ENCODE data around the gene MPHOSPH9. TPM values are rescaled to one million over a fixed set of nuclear protein-coding genes. Genes with fewer than 3 reads are reported as not detected.

The MPHOSPH9 gene
- total RNA-seq, 3 donors from 2014 or later = 35.9 to 42.3 (median 37.5) TPM

GRCh38 chr12:123160801-123161487 lies 72.0 kb downstream of the MPHOSPH9 start:
- Mint-ChIP-seq H3K4me3 (no peak overlapping the region), H3K27me3 (ENCODE audit: low read depth) (no peaks in the 10 kb centered on the region), H3K4me1 (ENCODE audit: low read depth) (no peaks in the 10 kb centered on the region), H3K36me3 (ENCODE audit: insufficient read depth) (peaks cover 19% of the 10 kb centered on the region), H3K9me3 (no peaks in the 10 kb centered on the region)
- ATAC-seq (no peak), DNase-seq (no peak)

DNA sequence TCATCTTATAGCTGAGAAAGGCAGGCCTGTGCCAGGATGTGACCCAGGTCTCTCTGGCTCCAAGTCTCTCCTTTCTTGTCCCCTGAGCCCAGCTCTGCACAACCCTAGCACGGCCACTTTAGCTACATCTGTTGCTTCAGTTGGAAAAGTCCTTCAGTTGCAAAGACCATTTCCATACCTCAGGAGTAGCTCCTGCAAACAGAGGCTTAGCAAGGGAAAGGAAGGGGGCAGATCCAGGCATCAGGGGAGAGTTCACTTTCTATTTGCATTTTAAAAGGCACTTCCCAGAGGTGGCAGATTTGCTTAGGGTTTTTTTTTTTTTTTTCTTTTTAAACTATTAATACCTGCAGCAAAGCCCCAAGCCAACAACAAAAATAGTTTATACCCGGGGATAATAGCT lies 79.0 kb downstream of the MPHOSPH9 start:
- Mint-ChIP-seq H3K4me3 (no peak overlapping the region), H3K36me3 (ENCODE audit: insufficient read depth) (peaks cover 3% of the 10 kb centered on the region), H3K9me3 (no peaks in the 10 kb centered on the region), H3K27me3 (ENCODE audit: low read depth) (no peaks in the 10 kb centered on the region), H3K4me1 (ENCODE audit: low read depth) (peaks cover 24% of the 10 kb centered on the region)
- DNase-seq (no peak), ATAC-seq (no peak)

GRCh38 chr12:123152833-123153232 lies 80.1 kb downstream of the MPHOSPH9 start:
- no peak for DNase-seq
- no peaks in the 10 kb centered on the region for H3K9me3 Mint-ChIP-seq
- peak overlapping the region; percentile 80 for H3K4me3 Mint-ChIP-seq
- peaks cover 30% of the 10 kb centered on the region for H3K4me1 Mint-ChIP-seq (ENCODE audit: low read depth)
- no peak for ATAC-seq
- H3K36me3 Mint-ChIP-seq (ENCODE audit: insufficient read depth) = peaks cover 3% of the 10 kb centered on the region
- H3K27me3 Mint-ChIP-seq (ENCODE audit: low read depth) = no peaks in the 10 kb centered on the region

DNA sequence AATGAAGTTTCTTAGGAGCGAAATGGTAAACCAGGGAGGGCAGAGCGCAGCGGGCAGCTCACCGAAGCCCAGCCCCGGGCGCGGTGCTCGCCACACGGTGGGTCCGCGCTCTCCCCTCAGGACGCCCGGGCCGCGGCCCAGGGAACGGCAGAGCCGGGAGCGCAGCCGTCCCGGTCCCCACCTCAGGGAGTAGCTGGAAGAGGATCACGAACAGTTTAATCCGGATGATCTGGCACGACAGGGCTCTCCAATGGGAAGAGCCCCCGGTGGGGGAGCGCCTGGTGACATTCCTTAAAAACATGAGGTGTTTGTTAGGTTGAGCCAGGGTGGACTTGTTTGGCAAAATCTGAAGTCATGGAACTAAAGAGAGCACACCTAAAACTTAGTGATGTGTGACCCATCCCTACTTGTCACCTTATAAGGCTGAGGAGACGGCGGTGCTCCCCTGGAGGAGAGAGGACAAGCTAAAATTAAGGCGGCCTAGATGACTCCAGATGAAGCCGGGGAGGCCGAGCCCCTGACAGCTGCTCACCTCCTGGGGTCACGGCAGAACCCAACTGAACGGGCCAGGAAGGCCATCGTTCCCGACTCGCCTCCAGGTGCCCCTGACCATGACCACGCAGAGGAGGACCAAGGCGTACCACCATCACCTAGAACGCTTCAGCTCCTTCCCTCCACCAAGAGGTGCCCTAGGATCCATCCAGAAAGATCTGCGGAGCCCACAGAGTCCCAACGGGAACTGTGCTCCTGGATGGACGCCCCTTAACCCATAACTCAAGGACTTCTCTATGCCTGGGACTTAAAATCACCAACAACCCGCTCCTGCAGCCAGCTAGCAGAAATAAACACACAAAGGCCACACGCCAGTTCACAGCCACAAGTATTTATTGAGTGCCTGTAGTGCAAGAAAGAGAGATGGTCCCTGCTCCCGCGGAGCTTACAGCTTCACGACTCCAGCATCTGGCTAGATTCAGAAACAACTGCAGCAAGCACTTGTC lies 81.2 kb downstream of the MPHOSPH9 start:
- Mint-ChIP-seq H3K36me3 (ENCODE audit: insufficient read depth) (peaks cover 2% of the 10 kb centered on the region), H3K4me3 (peak overlapping the region; percentile 80), H3K4me1 (ENCODE audit: low read depth) (peaks cover 35% of the 10 kb centered on the region), H3K9me3 (no peaks in the 10 kb centered on the region), H3K27me3 (ENCODE audit: low read depth) (no peaks in the 10 kb centered on the region)
- ATAC-seq (peak; percentile 15 to 17), DNase-seq (no peak)

GRCh38 chr12:123150744-123151456 lies 82.0 kb downstream of the MPHOSPH9 start, which contains the start of gene PITPNM2:
Gene PITPNM2, minus strand, starts transcription at chr12:123151090. Its CDS starts 116,500 bp downstream, at chr12:123034590.
- Mint-ChIP-seq H3K36me3 (ENCODE audit: insufficient read depth) (no peaks in the 10 kb centered on the region), H3K4me1 (ENCODE audit: low read depth) (peaks cover 35% of the 10 kb centered on the region), H3K4me3 (peak within 1 kb of the TSS; percentile 82), H3K27me3 (ENCODE audit: low read depth) (no peaks in the 10 kb centered on the region), H3K9me3 (no peaks in the 10 kb centered on the region)
- peak; percentile 56 for DNase-seq
- peak; percentile 89 to 90 for ATAC-seq

DNA sequence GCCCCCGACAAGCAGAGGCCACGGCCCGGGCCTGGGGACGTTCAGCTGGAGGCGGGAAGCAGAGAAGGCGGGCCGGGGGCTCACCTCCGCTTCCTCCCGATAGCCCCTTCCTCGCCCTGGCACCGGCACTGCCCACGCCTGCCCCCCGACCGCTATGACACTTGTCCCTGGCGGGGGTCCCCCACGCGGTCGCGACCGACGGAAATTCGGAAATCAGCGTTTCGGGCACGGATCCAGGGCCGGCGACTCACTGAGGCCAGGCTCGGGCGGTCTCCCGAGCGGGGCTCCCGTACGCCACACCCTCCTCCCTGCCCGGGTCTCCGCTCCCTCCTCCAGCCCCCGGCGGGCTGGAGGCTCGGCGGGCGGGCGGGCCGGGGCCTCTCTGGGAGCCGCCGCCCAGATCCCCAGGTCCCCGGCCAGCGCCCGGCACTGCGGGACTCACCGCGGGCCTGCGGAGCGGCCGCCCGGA lies 82.6 kb downstream of the MPHOSPH9 start:
- Mint-ChIP-seq H3K4me3 (peak overlapping the region; percentile 82), H3K4me1 (ENCODE audit: low read depth) (peaks cover 35% of the 10 kb centered on the region)
- peak; percentile 44 to 57 for ATAC-seq

DNA sequence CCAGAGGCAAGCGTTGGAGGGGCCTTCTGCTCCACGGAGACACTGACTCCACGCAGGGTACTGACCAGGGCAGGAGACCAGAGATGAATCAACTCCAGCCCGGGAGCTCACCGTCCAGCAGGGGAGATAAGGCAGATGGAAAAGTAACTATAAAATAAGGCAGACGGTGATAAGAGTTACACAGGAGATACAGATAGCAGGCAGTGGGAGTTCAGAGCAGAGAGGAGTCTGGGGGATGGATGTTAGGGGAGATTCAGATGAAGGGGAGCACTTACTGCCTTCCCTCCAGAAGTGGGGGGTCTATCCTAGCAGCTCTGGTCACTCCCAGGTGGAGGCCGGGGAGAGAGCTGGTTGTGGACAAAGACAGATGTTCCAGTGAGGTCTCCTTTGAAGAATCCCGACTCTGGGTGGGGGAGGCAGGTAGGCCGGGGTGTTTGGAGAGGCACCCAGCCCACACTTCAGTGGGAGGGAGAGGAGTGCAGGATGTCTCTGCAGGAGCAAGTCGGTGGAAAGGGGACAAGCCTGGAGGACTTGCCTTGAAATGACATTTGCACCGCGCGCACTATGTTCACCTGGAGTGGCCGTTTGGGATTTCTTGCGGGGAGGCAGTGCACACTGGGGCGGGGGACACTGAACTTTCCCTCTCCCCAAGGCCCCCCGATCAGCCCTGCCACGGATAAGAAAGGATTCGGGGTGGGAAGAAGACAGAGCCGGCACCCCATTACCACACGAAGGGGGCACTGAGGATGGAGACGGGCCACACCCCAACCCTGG lies 83.3 kb downstream of the MPHOSPH9 start:
- H3K4me3 Mint-ChIP-seq = peak overlapping the region; percentile 82
- H3K36me3 Mint-ChIP-seq (ENCODE audit: insufficient read depth) = no peaks in the 10 kb centered on the region
- ATAC-seq = no peak
- no peaks in the 10 kb centered on the region for H3K27me3 Mint-ChIP-seq (ENCODE audit: low read depth)
- H3K9me3 Mint-ChIP-seq = no peaks in the 10 kb centered on the region
- no peak for DNase-seq
- peaks cover 35% of the 10 kb centered on the region for H3K4me1 Mint-ChIP-seq (ENCODE audit: low read depth)

More for the DNA sequence above, 82.6 kb downstream of the MPHOSPH9 start:
- DNase-seq = peak; percentile 18
- Mint-ChIP-seq H3K9me3 (no peaks in the 10 kb centered on the region), H3K27me3 (ENCODE audit: low read depth) (no peaks in the 10 kb centered on the region), H3K36me3 (ENCODE audit: insufficient read depth) (no peaks in the 10 kb centered on the region)

DNA sequence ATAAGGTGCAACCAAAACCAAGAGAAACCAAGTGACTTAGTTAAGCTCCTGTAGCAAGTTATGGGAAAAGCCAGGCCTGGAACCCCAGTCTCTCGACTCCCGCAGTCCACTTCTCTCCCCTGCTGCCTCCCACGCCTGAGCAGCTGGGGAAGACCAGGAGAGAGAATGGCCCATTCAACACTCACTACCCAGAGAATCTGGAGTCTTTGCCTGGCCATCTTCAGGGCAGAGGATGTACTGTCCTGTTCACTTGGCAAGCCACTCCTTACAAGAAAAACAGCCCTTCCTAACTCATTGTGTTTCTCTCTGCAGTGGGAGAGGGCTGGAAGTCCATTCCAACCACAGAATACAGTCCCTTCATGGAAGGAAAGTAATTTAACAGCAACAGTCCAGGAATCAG lies 83.9 kb downstream of the MPHOSPH9 start:
- no peaks in the 10 kb centered on the region for H3K36me3 Mint-ChIP-seq (ENCODE audit: insufficient read depth)

DNA sequence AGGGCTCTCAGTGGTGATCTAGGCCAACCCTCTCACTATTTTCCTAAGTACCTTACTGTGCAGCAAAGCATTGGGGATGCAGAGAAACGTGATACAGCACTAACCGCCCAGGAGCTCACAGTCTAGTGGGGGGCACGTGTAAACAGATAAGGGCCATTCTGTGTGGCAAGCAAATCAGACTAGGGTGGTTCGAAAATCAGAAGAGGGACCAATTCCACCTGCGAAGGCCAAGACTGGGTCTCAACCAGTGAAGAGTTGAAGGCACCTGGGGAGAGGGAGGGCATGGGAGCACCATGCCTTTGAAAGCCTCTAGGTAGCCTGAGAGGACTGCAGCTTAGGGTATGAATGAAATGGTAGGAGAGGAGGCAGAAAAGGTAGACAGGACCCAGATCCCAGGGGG lies 84.3 kb downstream of the MPHOSPH9 start:
- peaks cover 37% of the 10 kb centered on the region for H3K4me1 Mint-ChIP-seq (ENCODE audit: low read depth)
- H3K27me3 Mint-ChIP-seq (ENCODE audit: low read depth) = no peaks in the 10 kb centered on the region
- no peaks in the 10 kb centered on the region for H3K9me3 Mint-ChIP-seq
- peak overlapping the region; percentile 29 for H3K4me3 Mint-ChIP-seq
- DNase-seq (no peak), ATAC-seq (no peak)
- H3K36me3 Mint-ChIP-seq (ENCODE audit: insufficient read depth) = no peaks in the 10 kb centered on the region

More for the DNA sequence above, 83.9 kb downstream of the MPHOSPH9 start:
- H3K4me3 Mint-ChIP-seq = peak overlapping the region; percentile 82
- H3K27me3 Mint-ChIP-seq (ENCODE audit: low read depth) = no peaks in the 10 kb centered on the region
- H3K4me1 Mint-ChIP-seq (ENCODE audit: low read depth) = peaks cover 36% of the 10 kb centered on the region
- DNase-seq (no peak), ATAC-seq (no peak)
- no peaks in the 10 kb centered on the region for H3K9me3 Mint-ChIP-seq

DNA sequence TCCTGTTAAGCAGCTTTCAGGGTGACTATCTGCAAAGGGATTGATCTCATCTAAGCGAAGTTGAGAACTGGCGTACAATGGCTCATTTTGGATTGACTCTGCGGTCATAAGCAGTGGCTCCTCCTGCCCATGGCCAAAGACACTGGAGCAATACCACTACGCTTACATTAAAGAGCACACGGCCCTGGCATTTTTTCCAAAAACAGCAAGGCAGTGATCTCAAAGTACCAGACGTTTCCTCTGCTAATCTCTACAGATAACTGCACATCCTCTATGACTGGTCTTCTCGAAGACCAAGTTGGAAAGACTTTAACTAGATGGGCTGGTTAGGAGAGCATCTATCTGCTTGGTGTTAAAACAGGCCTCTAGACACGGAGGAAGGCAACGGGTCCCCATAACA lies 84.7 kb downstream of the MPHOSPH9 start:
- Mint-ChIP-seq H3K36me3 (ENCODE audit: insufficient read depth) (no peaks in the 10 kb centered on the region), H3K4me1 (ENCODE audit: low read depth) (peaks cover 37% of the 10 kb centered on the region), H3K9me3 (no peaks in the 10 kb centered on the region), H3K27me3 (ENCODE audit: low read depth) (no peaks in the 10 kb centered on the region), H3K4me3 (peak overlapping the region; percentile 29)
- ATAC-seq = no peak
- no peak for DNase-seq

DNA sequence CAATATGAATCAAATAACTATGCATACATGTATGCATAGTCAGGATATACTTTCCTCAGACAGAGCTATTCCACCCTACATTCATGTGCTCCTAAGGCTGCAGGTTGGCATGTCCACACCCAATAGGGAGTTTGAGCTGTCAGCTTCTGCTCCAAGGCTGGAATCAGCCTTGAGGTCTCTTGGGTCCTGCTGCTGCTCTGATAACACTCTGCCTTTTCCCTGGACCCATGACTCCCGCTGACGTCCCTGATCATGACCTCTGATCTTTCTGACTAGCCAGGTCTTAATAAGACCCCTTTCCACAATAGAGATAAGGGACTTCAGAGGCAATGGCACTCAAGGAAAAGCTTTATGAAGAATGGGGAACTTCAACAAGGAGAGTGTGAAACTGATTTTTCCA lies 87.7 kb downstream of the MPHOSPH9 start:
- H3K4me3 Mint-ChIP-seq = no peak overlapping the region
- H3K4me1 Mint-ChIP-seq (ENCODE audit: low read depth) = peaks cover 33% of the 10 kb centered on the region
- ATAC-seq = no peak
- H3K9me3 Mint-ChIP-seq = no peaks in the 10 kb centered on the region
- no peak for DNase-seq
- H3K36me3 Mint-ChIP-seq (ENCODE audit: insufficient read depth) = no peaks in the 10 kb centered on the region
- no peaks in the 10 kb centered on the region for H3K27me3 Mint-ChIP-seq (ENCODE audit: low read depth)

DNA sequence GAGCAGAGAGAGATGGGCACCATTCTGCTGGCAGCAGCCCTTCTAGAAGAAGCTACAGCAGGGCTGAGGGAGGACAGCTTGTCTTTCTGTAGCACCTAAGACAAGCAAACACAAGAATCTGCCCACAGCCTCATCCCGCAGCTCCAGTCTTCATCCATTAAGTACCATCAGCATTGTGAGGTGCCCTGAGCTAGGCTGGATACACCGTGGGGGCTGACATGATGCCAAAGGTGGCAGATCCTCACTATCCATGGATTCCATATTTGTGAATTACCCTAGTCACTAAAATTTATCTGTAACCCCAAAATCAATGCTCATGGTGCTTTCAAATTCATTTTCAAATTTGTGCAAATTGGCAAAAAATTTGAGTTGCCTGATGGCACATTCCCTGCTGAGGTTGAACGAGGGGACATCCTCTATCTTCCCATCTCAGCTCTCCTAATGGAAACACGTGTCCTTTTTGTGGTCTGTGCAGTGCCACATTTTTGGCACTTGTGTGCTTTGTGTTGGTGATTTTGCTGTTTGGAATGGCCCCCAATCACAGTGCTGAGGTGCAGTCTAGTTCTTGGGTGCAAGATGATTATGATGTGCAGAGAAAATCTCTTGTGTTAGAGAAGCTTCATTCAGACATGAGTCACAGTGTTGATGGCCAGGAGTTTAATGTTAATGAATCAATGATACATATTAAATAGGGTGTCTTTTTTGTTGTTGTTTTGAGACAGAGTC lies 89.0 kb downstream of the MPHOSPH9 start:
- H3K4me3 Mint-ChIP-seq = no peak overlapping the region
- peaks cover 30% of the 10 kb centered on the region for H3K4me1 Mint-ChIP-seq (ENCODE audit: low read depth)
- ATAC-seq (no peak), DNase-seq (no peak)
- H3K36me3 Mint-ChIP-seq (ENCODE audit: insufficient read depth) = no peaks in the 10 kb centered on the region
- H3K27me3 Mint-ChIP-seq (ENCODE audit: low read depth) = no peaks in the 10 kb centered on the region
- no peaks in the 10 kb centered on the region for H3K9me3 Mint-ChIP-seq
